Vagina (tissue), 2 donors: ENCODE measurements around the gene KRTAP8-1. TPM values are rescaled to one million over a fixed set of nuclear protein-coding genes. Genes with fewer than 3 reads are reported as not detected.

Experiments
- DNase-seq, 2 donors: peaks; one replicate each; pipeline ENCODE4 v3.0.0-alpha.2; 2017; ENCODE audit errors: extremely low spot score in 2 of 2
- H3K27ac ChIP-seq: fragments of 200-600 bp; sonication (generic); one replicate; pipeline ENCODE4 v1.5.1; 2019
- H3K27me3 ChIP-seq: fragments of 200-600 bp; sonication (generic); one replicate; pipeline ENCODE4 v1.5.1; 2019
- H3K36me3 ChIP-seq, 2 donors: fragments of 200-600 bp; sonication (generic); one replicate each; pipeline ENCODE4 v1.5.1; 2017 to 2019
- H3K4me1 ChIP-seq: fragments of 200-600 bp; sonication (generic); one replicate; pipeline ENCODE4 v1.5.1; 2019
- H3K4me3 ChIP-seq, 2 donors: fragments of 200-600 bp; sonication (generic); 1 replicate in 1 of 2; 2 replicates in 1 of 2; pipeline ENCODE4 v1.5.1; 2016 to 2019
- H3K9me3 ChIP-seq: fragments of 200-600 bp; sonication (generic); one replicate; pipeline ENCODE4 v1.5.1; 2019
- CTCF ChIP-seq, 3 experiments: fragments of 450-650 bp in 2 of 3; fragments of 200-600 bp in 1 of 3; sonication (generic) in 1 of 3; IDR thresholded peaks; one replicate each; pipeline ENCODE4 v1.5.1; 2017 to 2019; ENCODE audit warnings: antibody characterized with exemption in 3 of 3, mild to moderate bottlenecking in 2 of 3, moderate library complexity in 2 of 3
- POLR2A ChIP-seq, 2 donors: fragments of 450-650 bp; IDR thresholded peaks; one replicate each; pipeline ENCODE4 v1.6.1; 2017; ENCODE audit warnings: antibody characterized with exemption in 2 of 2, mild to moderate bottlenecking in 2 of 2, moderate library complexity in 2 of 2
- POLR2AphosphoS5 ChIP-seq, 2 donors: sonication (generic); formaldehyde crosslinking; IDR thresholded peaks; one replicate each; pipeline ENCODE4 v1.9.0; 2017; ENCODE audit warnings: antibody characterized with exemption in 2 of 2, mild to moderate bottlenecking in 2 of 2, low read depth in 1 of 2; ENCODE audit not compliant: insufficient read depth in 1 of 2
- intact Hi-C: fragments of 100-400 bp; cut with DNase I; formaldehyde crosslinking; loops from one replicate; pipeline ENCODE4 v1.15.1; 2023
- total RNA-seq: library from RNA; depleted of rRNA; stranded (reverse); fragments of >200 nt; gene quantifications from one replicate; pipeline ENCODE4 v1.2.3, GENCODE V29; 2016

The KRTAP8-1 gene
- total RNA-seq = not detected

- no peak within 1 kb of the TSS for H3K27ac ChIP-seq
- intact Hi-C loops = no loop called here
Observed at GRCh38 chr21:30813174-30813573, at the start of gene KRTAP8-1. TSS of gene KRTAP8-1 (minus strand) at chr21:30813274. CDS start at chr21:30813220, 54 bp downstream.

GRCh38 chr21:30847627-30848500 lies 34.8 kb upstream of the KRTAP8-1 start:
- Histone ChIP-seq H3K9me3 (no peaks in the 10 kb centered on the region), H3K27ac (no peak overlapping the region), H3K27me3 (no peaks in the 10 kb centered on the region), H3K4me1 (no peaks in the 10 kb centered on the region), H3K4me3 (no peak overlapping the region), H3K36me3 (no peaks in the 10 kb centered on the region)
- no peak for TF ChIP-seq POLR2AphosphoS5 (IDR thresholded peaks at IDR 0.05; ENCODE audit: insufficient read depth in 1 of 2, low read depth in 1 of 2)
- TF ChIP-seq CTCF (IDR thresholded peaks at IDR 0.05) = no peak
- TF ChIP-seq POLR2A (IDR thresholded peaks at IDR 0.05) = no peak
- intact Hi-C loops = no loop called here
- DNase-seq = no peak

More at GRCh38 chr21:30813174-30813573, at the start of gene KRTAP8-1:
- no peaks in the 10 kb centered on the region for H3K27me3 ChIP-seq
- no peak for TF ChIP-seq POLR2A (IDR thresholded peaks at IDR 0.05)
- no peak for TF ChIP-seq POLR2AphosphoS5 (IDR thresholded peaks at IDR 0.05; ENCODE audit: insufficient read depth in 1 of 2, low read depth in 1 of 2)
- no peak for TF ChIP-seq CTCF (IDR thresholded peaks at IDR 0.05)
- H3K36me3 ChIP-seq = no peaks in the 10 kb centered on the region
- H3K9me3 ChIP-seq = no peaks in the 10 kb centered on the region
- no peaks in the 10 kb centered on the region for H3K4me1 ChIP-seq
- no peak within 1 kb of the TSS for H3K4me3 ChIP-seq
- no peak for DNase-seq

- Histone ChIP-seq H3K4me1 (no peaks in the 10 kb centered on the region), H3K9me3 (no peaks in the 10 kb centered on the region), H3K27ac (no peak overlapping the region), H3K4me3 (no peak overlapping the region), H3K36me3 (no peaks in the 10 kb centered on the region), H3K27me3 (no peaks in the 10 kb centered on the region)
- DNase-seq = no peak
- TF ChIP-seq POLR2AphosphoS5 (IDR thresholded peaks at IDR 0.05; ENCODE audit: insufficient read depth in 1 of 2, low read depth in 1 of 2) (no peak), POLR2A (IDR thresholded peaks at IDR 0.05) (no peak)
- intact Hi-C loops = no loop called here
Observed at GRCh38 chr21:30842990-30843389, 29.9 kb upstream of the KRTAP8-1 start.

GRCh38 chr21:30839304-30839703 lies 26.2 kb upstream of the KRTAP8-1 start:
- H3K27me3 ChIP-seq = no peaks in the 10 kb centered on the region
- TF ChIP-seq CTCF (IDR thresholded peaks at IDR 0.05) = no peak
- no peak for TF ChIP-seq POLR2A (IDR thresholded peaks at IDR 0.05)
- no peak for TF ChIP-seq POLR2AphosphoS5 (IDR thresholded peaks at IDR 0.05; ENCODE audit: insufficient read depth in 1 of 2, low read depth in 1 of 2)
- no peak for DNase-seq
- intact Hi-C loops = no loop called here
- H3K9me3 ChIP-seq = no peaks in the 10 kb centered on the region
- H3K4me3 ChIP-seq = no peak overlapping the region
- H3K36me3 ChIP-seq = no peaks in the 10 kb centered on the region
- H3K27ac ChIP-seq = no peak overlapping the region
- no peaks in the 10 kb centered on the region for H3K4me1 ChIP-seq

- TF ChIP-seq POLR2AphosphoS5 (IDR thresholded peaks at IDR 0.05; ENCODE audit: insufficient read depth in 1 of 2, low read depth in 1 of 2) (no peak), CTCF (IDR thresholded peaks at IDR 0.05) (no peak), POLR2A (IDR thresholded peaks at IDR 0.05) (no peak)
- intact Hi-C loops = no loop called here
- Histone ChIP-seq H3K4me3 (no peak overlapping the region), H3K27ac (no peak overlapping the region), H3K36me3 (no peaks in the 10 kb centered on the region), H3K4me1 (no peaks in the 10 kb centered on the region), H3K9me3 (no peaks in the 10 kb centered on the region), H3K27me3 (no peaks in the 10 kb centered on the region)
- no peak for DNase-seq
Observed at GRCh38 chr21:30838536-30838935, 25.5 kb upstream of the KRTAP8-1 start.
